ENCODE measurements around the gene TIMD4. TPM values are rescaled to one million over a fixed set of nuclear protein-coding genes. Genes with fewer than 3 reads are reported as not detected.

TIMD4 gene
- total and polyA plus RNA-seq, 2 donors (not counting 1 experiment from before 2014, with no cell fraction given), result 0.07 TPM; not detected in 1

GRCh38 chr5:156956321-156956720 is 6.7 kb downstream of the TIMD4 start:
- no peak overlapping the region for H3K27ac Mint-ChIP-seq

GRCh38 chr5:156951359-156951758 is 11.7 kb downstream of the TIMD4 start:
- DNase-seq, result no peak
- peaks cover 4% of the 10 kb centered on the region for H3K4me1 Mint-ChIP-seq

More at GRCh38 chr5:156956321-156956720, 6.7 kb downstream of the TIMD4 start:
- Histone ChIP-seq H3K79me2 (ENCODE audit: control insufficient read depth, insufficient read depth, low read length) (no peaks in the 10 kb centered on the region), H3K27me3 (replicated peaks in 1 of 4; ENCODE audit: control extremely low read depth in 1 of 4, control insufficient read depth in 3 of 4, insufficient read depth in 4 of 4, low read length in 3 of 4) (no peaks in the 10 kb centered on the region), H2AFZ (ENCODE audit: insufficient read depth, low read depth, low read length, poor library complexity, severe bottlenecking) (no peak overlapping the region), H3K27ac (ENCODE audit: low read length in 2 of 2) (no peak overlapping the region), H3K36me3 (replicated peaks in 1 of 2; ENCODE audit: control extremely low read depth in 1 of 2, control insufficient read depth in 1 of 2, extremely low read depth in 1 of 2, insufficient read depth in 2 of 2, low read length in 1 of 2) (no peaks in the 10 kb centered on the region), H3K4me2 (replicated peaks; ENCODE audit: low read depth, low read length, poor library complexity, severe bottlenecking) (no peak overlapping the region), H3K9me3 (ENCODE audit: control extremely low read depth in 1 of 3, control insufficient read depth in 2 of 3, insufficient read depth in 1 of 3, low read length in 2 of 3) (no peaks in the 10 kb centered on the region), H3K4me3 (ENCODE audit: control extremely low read depth in 1 of 5, extremely low read depth in 1 of 5, insufficient read depth in 1 of 5, low read depth in 2 of 5, low read length in 4 of 5) (no peak overlapping the region), H4K20me1 (ENCODE audit: control insufficient read depth, insufficient read depth, low read length, poor library complexity, severe bottlenecking) (no peaks in the 10 kb centered on the region), H3K9ac (ENCODE audit: low read length) (no peak overlapping the region), H3K4me1 (ENCODE audit: control insufficient read depth in 2 of 2, insufficient read depth in 2 of 2, low read length in 2 of 2) (peaks cover 5 to 18% of the 10 kb centered on the region in 2 donors)
- no peak for DNase-seq
- H3K9me3 Mint-ChIP-seq (ENCODE audit: insufficient read depth), result no peaks in the 10 kb centered on the region
- peaks cover 4% of the 10 kb centered on the region for H3K27me3 Mint-ChIP-seq
- intact Hi-C loops (cut with micrococcal nuclease), result no loop called here
- ATAC-seq (ENCODE audit: low read depth), result no peak
- H3K4me1 Mint-ChIP-seq, result peaks cover 14% of the 10 kb centered on the region
- H3K4me3 Mint-ChIP-seq, result no peak overlapping the region
- ChIA-PET CTCF (no interaction called here), POLR2A (no interaction called here)
- TF ChIP-seq CTCF (IDR thresholded peaks at IDR 0.05), result no peak
- no peak for TF ChIP-seq EZH2 (IDR thresholded peaks at IDR 0.05; ENCODE audit: borderline replicate concordance, insufficient read depth, low read depth, low read length, poor library complexity, severe bottlenecking)

More at GRCh38 chr5:156951359-156951758, 11.7 kb downstream of the TIMD4 start:
- Histone ChIP-seq H3K4me3 (ENCODE audit: control extremely low read depth in 1 of 5, extremely low read depth in 1 of 5, insufficient read depth in 1 of 5, low read depth in 2 of 5, low read length in 4 of 5) (no peak overlapping the region), H3K4me1 (ENCODE audit: control insufficient read depth in 2 of 2, insufficient read depth in 2 of 2, low read length in 2 of 2) (peaks cover 2 to 5% of the 10 kb centered on the region in 2 donors), H3K27me3 (replicated peaks in 1 of 4; ENCODE audit: control extremely low read depth in 1 of 4, control insufficient read depth in 3 of 4, insufficient read depth in 4 of 4, low read length in 3 of 4) (no peaks in the 10 kb centered on the region), H3K79me2 (ENCODE audit: control insufficient read depth, insufficient read depth, low read length) (no peaks in the 10 kb centered on the region), H2AFZ (ENCODE audit: insufficient read depth, low read depth, low read length, poor library complexity, severe bottlenecking) (no peak overlapping the region), H3K27ac (ENCODE audit: low read length in 2 of 2) (no peak overlapping the region), H4K20me1 (ENCODE audit: control insufficient read depth, insufficient read depth, low read length, poor library complexity, severe bottlenecking) (no peaks in the 10 kb centered on the region), H3K4me2 (replicated peaks; ENCODE audit: low read depth, low read length, poor library complexity, severe bottlenecking) (no peak overlapping the region), H3K9me3 (ENCODE audit: control extremely low read depth in 1 of 3, control insufficient read depth in 2 of 3, insufficient read depth in 1 of 3, low read length in 2 of 3) (no peaks in the 10 kb centered on the region), H3K36me3 (replicated peaks in 1 of 2; ENCODE audit: control extremely low read depth in 1 of 2, control insufficient read depth in 1 of 2, extremely low read depth in 1 of 2, insufficient read depth in 2 of 2, low read length in 1 of 2) (no peaks in the 10 kb centered on the region), H3K9ac (ENCODE audit: low read length) (no peak overlapping the region)
- TF ChIP-seq CTCF (IDR thresholded peaks at IDR 0.05) (no peak), EZH2 (IDR thresholded peaks at IDR 0.05; ENCODE audit: borderline replicate concordance, insufficient read depth, low read depth, low read length, poor library complexity, severe bottlenecking) (no peak)
- 96% methylated on average over 13 of the region's 13 CpGs for WGBS (ENCODE audit: insufficient coverage)
- H3K9me3 Mint-ChIP-seq (ENCODE audit: insufficient read depth), result no peaks in the 10 kb centered on the region
- H3K27ac Mint-ChIP-seq, result no peak overlapping the region
- CTCF ChIA-PET, result no interaction called here
- POLR2A ChIA-PET, result no interaction called here
- intact Hi-C loops (cut with micrococcal nuclease), result no loop called here
- no peak for ATAC-seq (ENCODE audit: low read depth)
- peaks cover 4% of the 10 kb centered on the region for H3K27me3 Mint-ChIP-seq
- no peak overlapping the region for H3K4me3 Mint-ChIP-seq
